ENCODE data around the gene RPL36A. TPM values are rescaled to one million over a fixed set of nuclear protein-coding genes. Genes with fewer than 3 reads are reported as not detected.
A peak's percentile ranks its signal among the peaks of the same experiment; 100 is the strongest.

The RPL36A gene
- total and polyA plus RNA-seq, 10 of the 15 experiments (the other 5 are each of a cell fraction or from before 2014, with no cell fraction given): 425 to 4,528 (median 3,270) TPM

GRCh38 chrX:101388604-101389003 lies 2.2 kb upstream of the RPL36A start:
- in situ Hi-C loops (cut with MboI) (no loop called here), intact Hi-C loops (cut with micrococcal nuclease; ENCODE audit: unreplicated experiment) (loop anchor here (5.0 kb wide), 1 partner anchor 41 kb away; the partner anchor contains the start of gene TIMM8A)
- FAIRE-seq (no peak), DNase-seq (ENCODE audit: low read depth, low spot score) (no peak), ATAC-seq (no peak)
- Histone ChIP-seq H4K20me1 (ENCODE audit: control insufficient read depth, insufficient read depth) (no peaks in the 10 kb centered on the region), H3K27me3 (replicated peaks in 1 of 2; ENCODE audit: control insufficient read depth in 2 of 2, insufficient read depth in 2 of 2, low read length in 1 of 2) (no peaks in the 10 kb centered on the region), H3K9ac (ENCODE audit: control insufficient read depth, insufficient read depth, low read length) (no peak overlapping the region), H3K4me2 (ENCODE audit: control insufficient read depth, insufficient read depth) (no peak overlapping the region), H3K4me1 (ENCODE audit: control insufficient read depth, insufficient read depth, low read length) (no peaks in the 10 kb centered on the region), H3K36me3 (ENCODE audit: control insufficient read depth in 2 of 2, insufficient read depth in 2 of 2, low read length in 1 of 2) (no peaks in the 10 kb centered on the region), H3K27ac (ENCODE audit: control insufficient read depth, insufficient read depth) (no peak overlapping the region), H3K4me3 (no peak overlapping the region), H3K79me2 (ENCODE audit: control insufficient read depth, insufficient read depth, low read length) (peaks cover 46% of the 10 kb centered on the region), H2AFZ (ENCODE audit: control insufficient read depth, low read depth, low read length) (no peak overlapping the region), H3K9me3 (replicated peaks; ENCODE audit: control insufficient read depth, insufficient read depth, low read length) (no peaks in the 10 kb centered on the region)
- RAD21 ChIA-PET (ENCODE audit: unreplicated experiment): no interaction called here
- POLR2A ChIA-PET: no interaction called here
- CTCF ChIA-PET: no interaction called here
- WGBS (ENCODE audit: insufficient coverage, insufficient replicate concordance, low lambda C conversion rate, missing lambda C conversion rate): 77% methylated on average over 3 of the region's 3 CpGs
- SMC1A ChIA-PET (ENCODE audit: uncharacterized antibody, unreplicated experiment): interaction anchor here (1.1 to 1.7 kb wide), 2 partner anchors 11 to 30 kb away, joined by 3 to 4 read pairs; no protein-coding TSS in a partner anchor
- TF ChIP-seq JUND (IDR thresholded peaks at IDR 0.05; ENCODE audit: low read depth, low read length) (no peak), MAX (IDR thresholded peaks at IDR 0.05; ENCODE audit: low read depth, low read length) (no peak), YBX1 (IDR thresholded peaks at IDR 0.05) (no peak), CBX5 (IDR thresholded peaks at IDR 0.05; ENCODE audit: low read depth) (no peak), FOS (IDR thresholded peaks at IDR 0.05; ENCODE audit: borderline replicate concordance, extremely low read depth, insufficient read length) (no peak)
- BruUV-seq (replicated peaks): no TSS peak

- RAD21 ChIA-PET (ENCODE audit: unreplicated experiment): interaction anchor here (1.0 kb wide), 1 partner anchor 12 kb away, joined by 3 read pairs; no protein-coding TSS in a partner anchor
- H3K79me2 ChIP-seq (ENCODE audit: control insufficient read depth, insufficient read depth, low read length): peaks cover 27% of the 10 kb centered on the region
- peak overlapping the region; percentile 72 for H3K4me2 ChIP-seq (ENCODE audit: control insufficient read depth, insufficient read depth)
- no peak overlapping the region for H2AFZ ChIP-seq (ENCODE audit: control insufficient read depth, low read depth, low read length)
- ATAC-seq (no peak), DNase-seq (ENCODE audit: low read depth, low spot score) (no peak), FAIRE-seq (no peak)
- H3K27me3 ChIP-seq (replicated peaks in 1 of 2; ENCODE audit: control insufficient read depth in 2 of 2, insufficient read depth in 2 of 2, low read length in 1 of 2): no peaks in the 10 kb centered on the region
- no peaks in the 10 kb centered on the region for H4K20me1 ChIP-seq (ENCODE audit: control insufficient read depth, insufficient read depth)
- peak overlapping the region; percentile 76 for H3K27ac ChIP-seq (ENCODE audit: control insufficient read depth, insufficient read depth)
- WGBS (ENCODE audit: insufficient coverage, insufficient replicate concordance, low lambda C conversion rate, missing lambda C conversion rate): 32% methylated on average over 6 of the region's 6 CpGs
- no peaks in the 10 kb centered on the region; a peak in 1 of 4 replicates for H3K36me3 ChIP-seq (ENCODE audit: control insufficient read depth in 2 of 2, insufficient read depth in 2 of 2, low read length in 1 of 2)
- intact Hi-C loops (cut with micrococcal nuclease; ENCODE audit: unreplicated experiment) (loop anchor here (2.0 to 5.0 kb wide), 2 partner anchors 17 to 570 kb away; partner anchors contain the start of genes CSTF2 and HNRNPH2), in situ Hi-C loops (cut with MboI) (no loop called here)
- H3K4me1 ChIP-seq (ENCODE audit: control insufficient read depth, insufficient read depth, low read length): no peaks in the 10 kb centered on the region
- H3K4me3 ChIP-seq: peak overlapping the region; percentile 72
- CTCF ChIA-PET: interaction anchor here (0.9 to 2.1 kb wide), 4 partner anchors 10 to 43 kb away, joined by 3 to 9 read pairs (median 4); partner anchors contain the start of gene TIMM8A
- no TSS peak for BruUV-seq (replicated peaks)
- H3K9ac ChIP-seq (ENCODE audit: control insufficient read depth, insufficient read depth, low read length): peak overlapping the region; percentile 88
- POLR2A ChIA-PET: interaction anchor here (0.8 to 2.6 kb wide), 3 partner anchors 8 to 44 kb away, joined by 4 to 12 read pairs (median 7); partner anchors contain the start of gene TIMM8A
- no peaks in the 10 kb centered on the region for H3K9me3 ChIP-seq (replicated peaks; ENCODE audit: control insufficient read depth, insufficient read depth, low read length)
- SMC1A ChIA-PET (ENCODE audit: uncharacterized antibody, unreplicated experiment): interaction anchor here (0.7 to 1.5 kb wide), 3 partner anchors 10 to 45 kb away, joined by 3 to 4 read pairs (median 3); no protein-coding TSS in a partner anchor
- TF ChIP-seq RELB (IDR thresholded peaks at IDR 0.05; ENCODE audit: low read depth) (no peak), PRDM15 (CRISPR knock-in tag; IDR thresholded peaks at IDR 0.05) (no peak), SMAD5 (IDR thresholded peaks at IDR 0.05; ENCODE audit: low read depth) (0 out of 2 replicates have a peak, but pooled peaks have one; percentile 50), YBX1 (IDR thresholded peaks at IDR 0.05) (no peak)
These were observed 1.0 kb downstream of the RPL36A start for GRCh38 chrX:101391831-101392230.

All from GM12878 (cell line).